ENCODE results near the gene GRWD1.

GRWD1 gene

DNA sequence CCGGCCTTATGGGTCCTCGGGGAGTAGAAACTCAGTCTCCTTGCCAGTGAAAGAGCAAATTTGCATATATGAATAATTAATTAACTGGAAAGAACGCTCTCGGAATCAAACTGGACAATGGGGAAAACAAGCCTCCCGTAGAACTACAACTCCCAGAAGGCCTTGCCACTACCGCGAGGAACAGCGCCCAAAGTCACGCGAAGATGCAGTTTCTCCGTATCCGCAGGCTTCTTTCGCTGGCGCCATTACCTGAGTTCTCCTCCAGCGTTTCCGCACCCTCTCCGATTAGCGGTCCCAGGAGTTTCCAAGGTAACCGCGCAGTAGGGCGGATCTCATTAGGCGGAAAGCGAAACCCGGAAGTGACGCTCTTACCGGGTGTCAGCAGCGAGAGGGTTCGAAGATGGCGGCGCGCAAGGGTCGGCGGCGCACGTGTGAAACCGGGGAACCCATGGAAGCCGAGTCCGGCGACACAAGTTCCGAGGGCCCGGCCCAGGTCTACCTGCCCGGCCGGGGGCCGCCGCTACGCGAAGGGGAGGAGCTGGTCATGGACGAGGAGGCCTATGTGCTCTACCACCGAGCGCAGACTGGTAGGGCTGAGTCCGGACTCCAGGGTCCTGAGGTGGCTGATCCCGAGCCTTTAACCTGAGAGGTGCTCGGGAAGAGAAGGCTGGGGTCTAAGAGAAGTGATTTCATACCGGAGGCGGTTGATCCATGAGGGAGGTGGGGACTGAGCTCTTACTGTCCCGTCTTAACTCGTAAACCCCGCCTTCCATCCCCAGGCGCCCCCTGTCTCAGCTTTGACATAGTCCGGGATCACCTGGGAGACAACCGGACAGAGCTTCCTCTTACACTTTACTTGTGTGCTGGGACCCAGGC is at the start of gene GRWD1:
TSS of gene GRWD1 (plus strand) at position 378 of the 876 bp plus-strand sequence. CDS start at position 401, 23 bp downstream.
- peak within 1 kb of the TSS; percentile 94 to 99 (median 97) for H3K4me3 ChIP-seq (ENCODE audit: low read depth in 1 of 5, low read length in 5 of 5)
- peaks cover 4 to 35% (median 29%) of the 10 kb centered on the region in 5 donors for H3K36me3 ChIP-seq (ENCODE audit: control insufficient read depth in 5 of 5, insufficient read depth in 5 of 5, low read length in 5 of 5)
- peak within 1 kb of the TSS; percentile 78 for H3K27ac ChIP-seq (ENCODE audit: low read depth, low read length)
- peaks cover 0 to 11% (median 2%) of the 10 kb centered on the region in 5 donors for H3K27me3 ChIP-seq (ENCODE audit: control insufficient read depth in 5 of 5, insufficient read depth in 4 of 5, low read length in 5 of 5)
- peak within 1 kb of the TSS; percentile 92 to 96 (median 94) for H3K9ac ChIP-seq (ENCODE audit: low read length in 5 of 5)
- no peaks in the 10 kb centered on the region for H3K9me3 ChIP-seq (ENCODE audit: control insufficient read depth in 5 of 5, low read length in 5 of 5)
- H3K4me1 ChIP-seq (ENCODE audit: control insufficient read depth in 5 of 5, insufficient read depth in 5 of 5, low read length in 5 of 5) = peaks cover 3 to 31% (median 27%) of the 10 kb centered on the region in 5 donors

DNA sequence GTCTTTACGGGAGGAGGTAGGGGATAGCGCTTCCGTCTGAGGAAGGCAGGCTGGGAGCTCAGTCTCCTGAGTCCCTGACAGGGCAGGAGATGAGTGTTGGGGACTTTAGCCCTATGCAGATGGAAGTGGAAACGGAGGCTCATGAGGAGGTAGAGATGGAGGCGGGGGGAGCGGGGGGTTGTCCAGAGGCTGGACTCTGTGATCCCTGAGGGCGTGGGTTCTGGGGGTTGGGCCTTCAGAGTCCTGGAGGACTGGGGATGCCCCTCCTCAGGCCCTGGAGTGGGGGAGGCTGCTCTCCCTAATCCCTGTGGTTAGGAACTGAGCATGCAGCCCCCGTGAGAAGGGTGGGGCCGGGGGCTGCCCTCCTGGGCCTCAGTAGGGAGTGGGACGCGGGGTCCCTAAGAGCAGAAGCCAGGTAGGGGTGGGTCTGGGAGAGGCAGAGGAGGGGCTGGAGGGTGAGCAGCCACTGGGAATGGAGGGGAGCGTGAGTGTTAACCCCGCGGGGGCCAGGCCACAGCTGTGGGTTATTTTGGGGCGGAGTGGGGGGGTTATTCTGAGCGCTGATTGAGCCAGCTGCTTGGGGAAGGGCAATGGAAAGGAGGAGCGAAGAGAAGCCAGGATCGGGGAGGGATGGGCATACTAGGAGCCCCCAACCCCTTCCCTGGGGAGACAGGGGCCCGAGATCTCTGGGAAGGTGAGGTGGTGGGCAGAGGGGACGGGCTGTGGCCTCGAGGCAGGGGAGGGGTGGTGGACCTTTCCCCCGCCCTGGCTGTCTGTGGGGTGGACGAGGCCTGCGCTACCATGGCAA is 49.6 kb upstream of the GRWD1 start:
- Histone ChIP-seq H3K4me1 (ENCODE audit: control insufficient read depth in 5 of 5, insufficient read depth in 5 of 5, low read length in 5 of 5) (peaks cover 0 to 33% (median 24%) of the 10 kb centered on the region in 5 donors), H3K4me3 (ENCODE audit: low read depth in 1 of 5, low read length in 5 of 5) (no peak overlapping the region), H3K27ac (ENCODE audit: low read depth, low read length) (no peak overlapping the region), H3K27me3 (ENCODE audit: control insufficient read depth in 5 of 5, insufficient read depth in 4 of 5, low read length in 5 of 5) (peaks cover 43 to 56% (median 49%) of the 10 kb centered on the region in 5 donors), H3K9ac (ENCODE audit: low read length in 5 of 5) (no peak overlapping the region), H3K9me3 (ENCODE audit: control insufficient read depth in 5 of 5, low read length in 5 of 5) (no peaks in the 10 kb centered on the region), H3K36me3 (ENCODE audit: control insufficient read depth in 5 of 5, insufficient read depth in 5 of 5, low read length in 5 of 5) (no peaks in the 10 kb centered on the region)

DNA sequence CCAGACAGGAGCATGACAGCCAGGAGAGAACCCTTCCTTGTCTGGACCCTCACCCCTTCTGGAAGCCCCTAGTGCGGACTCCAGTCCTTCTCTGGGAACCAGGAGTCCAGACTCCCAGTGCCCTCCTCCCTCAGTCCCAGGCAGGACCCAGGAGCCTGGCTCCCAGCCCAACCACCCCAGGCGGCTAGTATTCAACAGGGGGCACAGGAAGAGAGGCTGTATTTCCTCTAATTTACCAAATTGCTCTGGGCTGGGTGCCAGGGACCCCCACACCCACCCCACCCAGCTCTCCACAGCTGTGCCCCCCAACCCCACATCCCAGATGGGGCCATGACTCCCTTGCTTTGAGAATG is 49.0 kb upstream of the GRWD1 start:
- H3K4me3 ChIP-seq (ENCODE audit: low read depth in 1 of 5, low read length in 5 of 5) = no peak overlapping the region
- peaks cover 43 to 56% (median 49%) of the 10 kb centered on the region in 5 donors for H3K27me3 ChIP-seq (ENCODE audit: control insufficient read depth in 5 of 5, insufficient read depth in 4 of 5, low read length in 5 of 5)
- no peak overlapping the region for H3K9ac ChIP-seq (ENCODE audit: low read length in 5 of 5)
- H3K36me3 ChIP-seq (ENCODE audit: control insufficient read depth in 5 of 5, insufficient read depth in 5 of 5, low read length in 5 of 5) = no peaks in the 10 kb centered on the region
- peaks cover 0 to 29% (median 24%) of the 10 kb centered on the region in 5 donors for H3K4me1 ChIP-seq (ENCODE audit: control insufficient read depth in 5 of 5, insufficient read depth in 5 of 5, low read length in 5 of 5)
- no peak overlapping the region for H3K27ac ChIP-seq (ENCODE audit: low read depth, low read length)
- H3K9me3 ChIP-seq (ENCODE audit: control insufficient read depth in 5 of 5, low read length in 5 of 5) = no peaks in the 10 kb centered on the region

DNA sequence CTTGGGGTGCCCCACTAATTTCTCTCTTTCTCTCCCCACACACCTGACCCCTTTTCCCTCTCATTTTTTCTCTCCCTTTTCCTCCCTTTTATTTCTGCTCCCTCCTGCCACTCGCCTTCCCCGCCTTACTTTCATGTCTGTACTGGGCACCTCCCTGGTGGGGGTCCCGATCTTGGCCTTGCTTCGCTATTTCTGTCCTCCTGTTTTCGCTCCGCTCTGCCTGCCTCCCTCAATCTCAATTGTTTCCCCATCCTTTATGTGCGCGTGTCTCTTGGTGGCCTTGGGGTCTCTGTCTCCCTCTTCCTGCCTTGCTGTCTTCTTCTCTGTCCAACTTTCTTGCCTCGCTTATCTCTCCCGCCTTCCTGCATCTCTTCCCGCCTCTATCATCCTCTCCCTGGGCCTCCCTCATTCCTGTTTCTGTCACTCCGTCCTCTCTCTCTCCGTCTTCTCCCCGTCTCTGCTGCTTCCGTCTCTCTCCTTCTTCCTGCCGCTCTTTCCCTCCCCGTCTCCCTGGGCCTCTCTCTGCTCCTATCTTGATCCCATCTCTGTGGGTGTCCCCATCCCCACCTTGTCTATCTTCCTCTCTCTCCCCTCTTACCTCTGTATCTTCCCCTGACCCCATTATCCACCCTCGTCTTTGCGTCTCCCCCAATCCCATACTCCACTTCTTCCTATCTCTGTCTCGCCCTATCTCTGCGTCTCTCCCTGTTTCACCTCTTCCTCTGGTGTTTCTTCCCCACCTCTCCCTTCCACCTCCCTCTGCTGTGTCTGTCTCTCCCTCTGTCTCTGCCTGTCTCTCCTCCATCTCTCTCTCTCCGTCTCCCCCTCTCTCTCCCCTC is 48.3 kb upstream of the GRWD1 start:
- Histone ChIP-seq H3K4me3 (ENCODE audit: low read depth in 1 of 5, low read length in 5 of 5) (peak overlapping the region in 4 of 5 donors; percentile 19 to 64 (median 52)), H3K36me3 (ENCODE audit: control insufficient read depth in 5 of 5, insufficient read depth in 5 of 5, low read length in 5 of 5) (no peaks in the 10 kb centered on the region), H3K4me1 (ENCODE audit: control insufficient read depth in 5 of 5, insufficient read depth in 5 of 5, low read length in 5 of 5) (peaks cover 0 to 29% (median 24%) of the 10 kb centered on the region in 5 donors), H3K27ac (ENCODE audit: low read depth, low read length) (no peak overlapping the region), H3K27me3 (ENCODE audit: control insufficient read depth in 5 of 5, insufficient read depth in 4 of 5, low read length in 5 of 5) (peaks cover 43 to 54% (median 47%) of the 10 kb centered on the region in 5 donors), H3K9me3 (ENCODE audit: control insufficient read depth in 5 of 5, low read length in 5 of 5) (no peaks in the 10 kb centered on the region), H3K9ac (ENCODE audit: low read length in 5 of 5) (peak overlapping the region in 3 of 5 donors; percentile 31 to 60 (median 46))

DNA sequence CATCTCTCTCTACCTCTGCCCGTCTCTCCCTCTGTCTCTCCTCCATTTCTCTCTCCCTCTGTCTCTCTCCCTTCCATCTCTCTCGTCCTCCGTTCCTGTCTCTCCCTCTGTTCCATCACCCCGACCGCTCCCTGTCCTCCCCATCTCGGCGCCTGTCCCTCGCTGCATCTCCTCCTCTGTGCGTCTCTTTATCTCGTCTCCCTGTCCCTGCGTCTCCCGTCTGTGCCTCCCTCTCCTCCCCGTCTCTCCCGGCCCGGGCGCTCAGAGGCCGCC is 47.7 kb upstream of the GRWD1 start:
- Histone ChIP-seq H3K27me3 (ENCODE audit: control insufficient read depth in 5 of 5, insufficient read depth in 4 of 5, low read length in 5 of 5) (peaks cover 39 to 48% (median 43%) of the 10 kb centered on the region in 5 donors), H3K9ac (ENCODE audit: low read length in 5 of 5) (peak overlapping the region in 3 of 5 donors; percentile 31 to 60 (median 46)), H3K9me3 (ENCODE audit: control insufficient read depth in 5 of 5, low read length in 5 of 5) (no peaks in the 10 kb centered on the region), H3K27ac (ENCODE audit: low read depth, low read length) (no peak overlapping the region), H3K4me3 (ENCODE audit: low read depth in 1 of 5, low read length in 5 of 5) (peak overlapping the region in 4 of 5 donors; percentile 19 to 64 (median 52)), H3K36me3 (ENCODE audit: control insufficient read depth in 5 of 5, insufficient read depth in 5 of 5, low read length in 5 of 5) (no peaks in the 10 kb centered on the region), H3K4me1 (ENCODE audit: control insufficient read depth in 5 of 5, insufficient read depth in 5 of 5, low read length in 5 of 5) (peaks cover 0 to 29% (median 24%) of the 10 kb centered on the region in 5 donors)

DNA sequence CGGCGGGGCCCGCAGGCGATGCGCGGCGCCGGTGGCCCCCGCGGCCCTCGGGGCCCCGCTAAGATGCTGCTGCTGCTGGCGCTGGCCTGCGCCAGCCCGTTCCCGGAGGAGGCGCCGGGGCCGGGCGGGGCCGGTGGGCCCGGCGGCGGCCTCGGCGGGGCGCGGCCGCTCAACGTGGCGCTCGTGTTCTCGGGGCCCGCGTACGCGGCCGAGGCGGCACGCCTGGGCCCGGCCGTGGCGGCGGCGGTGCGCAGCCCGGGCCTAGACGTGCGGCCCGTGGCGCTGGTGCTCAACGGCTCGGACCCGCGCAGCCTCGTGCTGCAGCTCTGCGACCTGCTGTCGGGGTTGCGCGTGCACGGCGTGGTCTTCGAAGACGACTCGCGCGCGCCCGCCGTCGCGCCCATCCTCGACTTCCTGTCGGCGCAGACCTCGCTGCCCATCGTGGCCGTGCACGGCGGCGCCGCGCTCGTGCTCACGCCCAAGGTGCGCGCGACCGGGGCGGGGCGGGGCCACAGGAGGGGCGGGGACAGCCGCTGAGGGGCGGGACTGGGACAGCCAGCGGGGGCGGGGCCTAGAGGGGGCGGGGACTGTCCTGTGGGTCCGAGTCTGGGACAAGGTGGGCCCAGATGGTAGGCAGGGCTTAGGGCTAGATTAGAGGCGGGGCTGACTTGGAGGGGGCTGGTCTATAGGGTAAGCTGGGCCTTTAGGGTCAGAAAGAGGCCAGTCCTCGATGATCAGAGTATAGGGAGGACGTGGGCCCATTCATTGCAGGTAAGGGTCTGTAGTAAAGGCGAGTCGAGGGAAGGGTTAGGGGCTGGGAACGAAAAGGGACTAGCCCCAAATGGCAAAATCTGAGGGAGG is 47.2 kb upstream of the GRWD1 start:
- H3K4me1 ChIP-seq (ENCODE audit: control insufficient read depth in 5 of 5, insufficient read depth in 5 of 5, low read length in 5 of 5) = peaks cover 0 to 27% (median 22%) of the 10 kb centered on the region in 5 donors
- H3K36me3 ChIP-seq (ENCODE audit: control insufficient read depth in 5 of 5, insufficient read depth in 5 of 5, low read length in 5 of 5) = no peaks in the 10 kb centered on the region
- H3K9ac ChIP-seq (ENCODE audit: low read length in 5 of 5) = peak overlapping the region in 1 of 5 donors; percentile 60
- no peak overlapping the region for H3K27ac ChIP-seq (ENCODE audit: low read depth, low read length)
- H3K4me3 ChIP-seq (ENCODE audit: low read depth in 1 of 5, low read length in 5 of 5) = peak overlapping the region in 4 of 5 donors; percentile 19 to 55 (median 53)
- H3K9me3 ChIP-seq (ENCODE audit: control insufficient read depth in 5 of 5, low read length in 5 of 5) = no peaks in the 10 kb centered on the region
- H3K27me3 ChIP-seq (ENCODE audit: control insufficient read depth in 5 of 5, insufficient read depth in 4 of 5, low read length in 5 of 5) = peaks cover 34 to 43% (median 41%) of the 10 kb centered on the region in 5 donors

DNA sequence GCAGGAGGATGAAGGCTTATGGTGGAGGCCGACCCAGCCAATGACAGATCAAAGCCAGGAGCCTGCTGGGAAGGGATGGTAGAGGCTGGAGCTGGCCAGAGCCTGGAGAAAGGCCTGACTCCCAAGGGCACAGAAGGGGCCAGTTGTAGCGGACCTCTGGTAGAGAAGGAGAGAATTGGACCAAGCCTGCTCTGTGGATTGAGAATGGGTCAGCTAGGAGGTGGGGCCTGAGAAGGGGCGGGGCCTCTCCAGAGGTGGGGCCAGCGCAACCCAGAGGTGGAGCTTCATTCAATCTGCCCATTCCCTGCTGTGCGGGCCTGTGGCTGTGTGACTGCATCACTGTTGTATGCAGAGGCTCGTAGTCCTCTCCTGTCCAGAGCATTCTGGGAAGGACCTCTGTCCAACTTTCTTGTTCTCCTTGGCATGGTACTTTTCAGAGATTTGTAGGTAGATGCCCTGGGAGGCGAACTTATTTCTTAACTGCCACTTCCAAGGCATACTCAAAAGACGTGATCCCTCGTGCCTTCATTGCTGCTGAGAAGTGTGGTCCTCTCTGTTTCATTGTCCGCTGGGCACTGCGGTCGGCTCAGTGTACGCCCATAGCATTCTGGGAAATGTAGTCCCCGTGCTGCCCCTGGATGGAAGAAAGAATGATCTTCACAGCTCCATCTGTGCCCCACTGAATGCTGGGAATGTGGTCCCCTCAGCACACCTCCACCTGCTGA is 45.6 kb upstream of the GRWD1 start:
- peak overlapping the region; percentile 24 for H3K27ac ChIP-seq (ENCODE audit: low read depth, low read length)
- no peaks in the 10 kb centered on the region for H3K36me3 ChIP-seq (ENCODE audit: control insufficient read depth in 5 of 5, insufficient read depth in 5 of 5, low read length in 5 of 5)
- peaks cover 24 to 30% (median 28%) of the 10 kb centered on the region in 5 donors for H3K27me3 ChIP-seq (ENCODE audit: control insufficient read depth in 5 of 5, insufficient read depth in 4 of 5, low read length in 5 of 5)
- H3K4me1 ChIP-seq (ENCODE audit: control insufficient read depth in 5 of 5, insufficient read depth in 5 of 5, low read length in 5 of 5) = peaks cover 0 to 21% (median 16%) of the 10 kb centered on the region in 5 donors
- H3K4me3 ChIP-seq (ENCODE audit: low read depth in 1 of 5, low read length in 5 of 5) = peak overlapping the region; percentile 48 to 74 (median 63)
- H3K9me3 ChIP-seq (ENCODE audit: control insufficient read depth in 5 of 5, low read length in 5 of 5) = no peaks in the 10 kb centered on the region
- H3K9ac ChIP-seq (ENCODE audit: low read length in 5 of 5) = peak overlapping the region in 3 of 5 donors; percentile 7 to 48 (median 20)

DNA sequence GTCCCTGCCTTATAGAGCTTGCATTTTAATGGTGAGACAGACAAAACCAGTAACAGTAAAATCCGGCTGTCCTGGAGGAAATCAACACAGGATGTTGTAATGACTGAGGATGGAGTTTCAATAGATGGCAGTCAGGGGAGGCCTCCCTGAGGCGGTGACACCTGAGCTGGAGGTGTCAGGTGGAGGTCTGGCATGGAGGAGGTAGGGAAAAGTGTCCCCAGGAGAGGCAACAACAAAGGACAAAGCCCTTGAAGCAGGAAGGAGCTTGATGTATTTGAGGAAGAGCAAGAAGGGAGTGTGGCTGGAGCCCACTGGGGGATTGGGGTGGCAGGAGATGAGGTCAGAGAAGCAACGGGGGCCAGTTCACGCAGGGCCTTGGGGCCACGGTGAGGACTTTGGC is 44.5 kb upstream of the GRWD1 start:
- Histone ChIP-seq H3K27me3 (ENCODE audit: control insufficient read depth in 5 of 5, insufficient read depth in 4 of 5, low read length in 5 of 5) (peaks cover 15 to 20% (median 18%) of the 10 kb centered on the region in 5 donors), H3K27ac (ENCODE audit: low read depth, low read length) (no peak overlapping the region), H3K36me3 (ENCODE audit: control insufficient read depth in 5 of 5, insufficient read depth in 5 of 5, low read length in 5 of 5) (no peaks in the 10 kb centered on the region), H3K9me3 (ENCODE audit: control insufficient read depth in 5 of 5, low read length in 5 of 5) (peaks cover 0 to 7% (median 4%) of the 10 kb centered on the region in 5 donors), H3K9ac (ENCODE audit: low read length in 5 of 5) (no peak overlapping the region), H3K4me1 (ENCODE audit: control insufficient read depth in 5 of 5, insufficient read depth in 5 of 5, low read length in 5 of 5) (peaks cover 0 to 21% (median 16%) of the 10 kb centered on the region in 5 donors), H3K4me3 (ENCODE audit: low read depth in 1 of 5, low read length in 5 of 5) (no peak overlapping the region)

Measured in subcutaneous abdominal adipose tissue (tissue), 5 donors.